K562 (cell line): ENCODE measurements around the gene BLOC1S4. TPM values are rescaled to one million over a fixed set of nuclear protein-coding genes. Genes with fewer than 3 reads are reported as not detected.

Source experiments
- CCAR2 ChIP-seq: fragments of 200-400 bp; formaldehyde crosslinking; IDR thresholded peaks from 2 replicates; pipeline ENCODE4 v1.6.1; 2017; ENCODE audit warnings: mild to moderate bottlenecking, low read depth, low read length
- DDX20 ChIP-seq: fragments of 450-650 bp; IDR thresholded peaks from 2 replicates; pipeline ENCODE4 v1.6.1; 2016; ENCODE audit warnings: missing genetic modification characterization, low read depth, mild to moderate bottlenecking, missing compliant biosample characterization, moderate library complexity
- GABPB1 ChIP-seq: sonication (generic); formaldehyde crosslinking; IDR thresholded peaks from 2 replicates; pipeline ENCODE4 v1.8.0; 2022; ENCODE audit warnings: mild to moderate bottlenecking, missing genetic modification reagents
- MGA ChIP-seq: fragments of 450-650 bp; IDR thresholded peaks from 2 replicates; pipeline ENCODE4 v1.6.1; 2016; ENCODE audit warnings: mild to moderate bottlenecking, moderate library complexity
- MNT ChIP-seq, 2 experiments: fragments of 450-650 bp; conservative IDR thresholded peaks; 2 replicates each; pipeline ENCODE4 v1.6.1; 2017; ENCODE audit warnings: mild to moderate bottlenecking in 2 of 2, moderate library complexity in 2 of 2
- NR2C2 ChIP-seq, 2 experiments: fragments of 200-800 bp in 1 of 2; sonication (Bioruptor generic) in 1 of 2; sonication (generic) in 1 of 2; formaldehyde crosslinking in 1 of 2; IDR thresholded peaks; 2 replicates each; pipeline versions ENCODE4 v1.6.1 to v1.8.0; 2016 to 2022; ENCODE audit warnings: mild to moderate bottlenecking in 1 of 2, missing compliant biosample characterization in 1 of 2, missing genetic modification characterization in 1 of 2, missing genetic modification reagents in 1 of 2
- PCBP2 ChIP-seq: fragments of 200-400 bp; formaldehyde crosslinking; IDR thresholded peaks from 2 replicates; pipeline ENCODE4 v1.6.1; 2018; ENCODE audit warnings: low read length, low read depth, mild to moderate bottlenecking, moderate library complexity; ENCODE audit not compliant: poor library complexity, severe bottlenecking
- RBFOX2 ChIP-seq: fragments of 200-400 bp; formaldehyde crosslinking; IDR thresholded peaks from 2 replicates; pipeline ENCODE4 v1.6.1; 2017; ENCODE audit warnings: low read depth, mild to moderate bottlenecking, low read length, moderate library complexity
- TAF7 ChIP-seq: fragments of 450-650 bp; IDR thresholded peaks from 2 replicates; pipeline ENCODE4 v1.6.1; 2016; ENCODE audit warnings: missing genetic modification characterization, missing compliant biosample characterization
- XRCC5 ChIP-seq: fragments of 200-400 bp; formaldehyde crosslinking; IDR thresholded peaks from 2 replicates; pipeline ENCODE4 v1.6.1; 2017; ENCODE audit warnings: low read depth, mild to moderate bottlenecking, low read length
- ZBED1 ChIP-seq: IDR thresholded peaks from 2 replicates; pipeline ENCODE4 v1.6.1; 2014
- ZNF224 ChIP-seq: sonication (generic); formaldehyde crosslinking; IDR thresholded peaks from 2 replicates; pipeline ENCODE4 v1.8.0; 2022; ENCODE audit warnings: mild to moderate bottlenecking, missing genetic modification reagents
- polyA plus RNA-seq, 8 experiments: library from polyadenylated mRNA; depleted of rRNA in 4 of 8; stranded (reverse) in 5 of 8; unstranded in 3 of 8; fragments of >200 nt; fragmentation: Nextera tagmentation in 2 of 8; fragmentation: Illumina TruSeq in 1 of 8; extraction: Ambion mirVana in 2 of 8; extraction: Trizol in 1 of 8; gene quantifications; 2 replicates each; pipeline versions ENCODE4 v1.2.1 to v1.2.3, GENCODE V29; 2011 to 2014; ENCODE audit warnings: inconsistent platforms in 1 of 8, missing spikeins in 1 of 8
- total RNA-seq, 7 experiments: library from RNA; depleted of rRNA in 6 of 7; stranded (reverse); fragments of >200 nt in 6 of 7; fragmentation: Illumina TruSeq in 2 of 7; extraction: Trizol in 2 of 7; gene quantifications; 2 replicates each; pipeline versions ENCODE4 v1.2.1 to v1.2.3, GENCODE V29; 2011 to 2021; ENCODE audit warnings: low replicate concordance in 1 of 7

The BLOC1S4 gene
- total and polyA plus RNA-seq, 9 of the 15 experiments (the other 6 are each of a cell fraction or from before 2014, with no cell fraction given) = 3.1 to 31.6 (median 11.2) TPM

GRCh38 chr4:6732441-6733357 lies 16.7 kb downstream of the BLOC1S4 start (continued):
- TF ChIP-seq PCBP2 (no peak), MGA (peak; percentile 87), RBFOX2 (peak; percentile 90), DDX20 (tag) (no peak; the same call in 1 of the 2 replicates), ZNF224 (no peak), GABPB1 (CRISPR knock-in tag) (0 out of 2 replicates have a peak, but pooled peaks have one; percentile 32), MNT (conservative IDR thresholded peaks at IDR 0.05) (peak in 1 of 2 experiments; percentile 35; a peak in 1 of 4 replicates), CCAR2 (no peak), NR2C2 (CRISPR knock-in tag; IDR thresholded peaks at IDR 0.05) (no peak; the same call in 1 of the 2 replicates), NR2C2 (tag; IDR thresholded peaks at IDR 0.05) (peak; percentile 76), ZBED1 (no peak), TAF7 (tag) (no peak; the same call in 1 of the 2 replicates), XRCC5 (no peak)
